GOT3 (cell line): ENCODE data around the gene KCNC4.

Source experiments
- DNase-seq: peaks from one replicate; lab custom pipeline; 2025; ENCODE audit warnings: mixed read lengths; lab: John Stamatoyannopoulos, UW

Gene KCNC4

DNA sequence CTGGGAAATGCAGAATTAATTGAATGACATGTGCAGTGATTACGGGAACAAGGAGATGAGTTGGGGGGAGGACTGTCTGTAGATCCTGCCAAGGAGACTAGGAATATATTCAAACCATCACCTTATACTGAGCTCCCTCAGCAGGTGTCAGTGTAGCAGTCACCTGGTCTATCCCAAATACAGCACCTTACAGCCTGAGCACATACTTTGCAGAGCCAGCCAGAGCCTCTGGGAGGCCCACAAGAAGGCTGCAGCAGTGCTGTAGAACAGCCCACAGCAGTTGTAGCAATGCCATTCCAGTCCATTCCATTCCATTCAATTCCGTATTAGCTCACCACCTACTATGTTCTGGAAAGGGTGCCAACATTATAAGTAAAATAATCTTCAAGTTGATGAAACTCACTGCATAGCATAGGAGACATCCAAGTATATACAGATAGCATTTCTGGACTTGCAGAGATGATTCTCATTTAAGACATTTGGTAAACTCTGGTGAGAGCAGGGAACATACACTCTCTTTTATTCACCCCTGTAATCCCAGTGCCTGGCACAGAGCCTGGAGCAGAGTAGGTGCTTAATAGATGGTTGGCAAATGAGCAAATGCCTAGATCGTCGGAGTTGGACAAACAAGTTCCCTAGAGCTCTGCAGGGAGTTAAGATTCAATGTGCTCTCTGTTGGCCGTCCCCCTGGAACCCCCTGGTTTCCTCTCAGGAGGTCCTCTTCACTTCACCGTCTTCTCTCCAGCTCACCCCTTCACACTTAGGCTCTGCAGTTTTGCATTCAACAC lies 44.7 kb downstream of the KCNC4 start:
- no peak for DNase-seq

DNA sequence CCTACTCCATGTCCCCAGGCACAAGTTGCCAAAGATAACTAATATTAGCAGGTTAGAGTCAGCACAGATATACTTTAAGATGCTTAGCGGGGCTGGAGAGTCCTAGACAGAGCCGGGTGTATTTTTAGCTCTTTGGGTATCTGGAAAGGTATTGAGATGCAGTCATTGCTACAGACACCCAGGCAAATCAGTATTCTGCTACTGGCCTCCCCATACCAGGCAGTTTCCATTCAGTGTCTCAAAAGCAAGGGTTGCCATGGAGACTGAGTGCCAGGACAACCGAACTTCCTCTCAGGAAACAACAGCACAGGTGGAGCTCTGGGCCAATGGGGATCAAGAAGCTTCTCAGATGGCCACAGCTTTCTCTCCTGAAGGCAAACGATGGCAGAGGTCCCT lies 45.3 kb downstream of the KCNC4 start:
- no peak for DNase-seq

DNA sequence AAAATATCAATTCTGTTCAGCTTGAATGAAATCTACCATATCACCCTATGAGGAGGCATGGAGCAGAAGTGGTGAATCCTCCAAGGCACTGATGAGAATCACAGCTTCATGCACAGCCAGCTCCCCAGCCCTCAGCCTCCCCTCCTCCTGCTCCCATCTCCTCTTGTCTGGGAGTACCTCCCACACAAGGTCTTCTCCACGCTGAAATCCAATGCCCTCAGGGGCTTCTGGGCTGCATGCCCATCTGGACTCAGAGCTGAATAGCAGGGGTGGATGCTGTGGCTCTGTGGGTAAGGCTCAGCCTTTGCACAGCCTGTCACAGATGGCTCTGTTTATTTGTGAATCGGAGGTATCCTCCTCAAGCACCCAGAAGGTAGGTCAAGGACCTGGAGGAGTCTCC lies 48.6 kb downstream of the KCNC4 start:
- DNase-seq, result no peak

DNA sequence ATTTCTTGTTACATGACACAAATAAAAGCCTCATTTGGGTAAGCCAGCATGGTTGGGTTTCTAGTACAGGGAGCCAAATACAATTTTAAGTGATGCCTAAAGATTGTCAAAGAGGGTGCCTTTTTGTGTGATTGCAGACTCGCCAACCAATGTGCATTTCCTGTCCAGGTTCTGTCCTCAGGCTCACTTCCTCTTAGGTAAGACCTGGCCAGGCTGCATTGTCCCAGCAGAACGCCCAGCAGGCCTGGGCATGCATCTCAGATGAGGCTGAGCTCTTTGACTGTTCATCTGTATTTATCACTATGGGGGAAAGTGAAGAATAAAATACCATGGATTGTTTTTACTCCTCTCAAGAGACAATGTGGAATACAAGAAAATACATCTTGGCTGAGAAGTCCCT lies 49.7 kb downstream of the KCNC4 start:
- no peak for DNase-seq
